ENCODE measurements around the gene TRAPPC1. TPM values are rescaled to one million over a fixed set of nuclear protein-coding genes. Genes with fewer than 3 reads are reported as not detected.
"Not testable (repeated sequence)": the region's sequence is repeated elsewhere in the genome, so short reads cannot be mapped to it uniquely, and the experiment has no call there.

Gene TRAPPC1
- total and polyA plus RNA-seq, 8 donors = 20.2 to 148 (median 75.0) TPM

- H3K27ac ChIP-seq = peak overlapping the region in 1 of 5 donors; percentile 54
Observed at GRCh38 chr17:7955414-7956227, 23.9 kb upstream of the TRAPPC1 start.

GRCh38 chr17:7953266-7953665, 21.5 kb upstream of the TRAPPC1 start:
- peaks cover 0 to 22% (median 8%) of the 10 kb centered on the region in 4 donors for H3K4me1 ChIP-seq
- H3K27ac ChIP-seq; H3K9me3 ChIP-seq; DNase-seq; H3K4me3 ChIP-seq; intact Hi-C loops (cut with DNase I; ENCODE audit: low total_unique reads); H3K27me3 ChIP-seq: not testable (repeated sequence)
- whole genome bisulfite sequencing, 5 donors = 89 to 96% (median 91%) methylated on average over 13 of the region's 13 CpGs
- peaks cover 9 to 20% (median 18%) of the 10 kb centered on the region in 4 donors for H3K36me3 ChIP-seq

More at GRCh38 chr17:7955414-7956227, 23.9 kb upstream of the TRAPPC1 start:
- intact Hi-C loops (cut with DNase I; ENCODE audit: low total_unique reads) = no loop called here
- H3K9me3 ChIP-seq = no peaks in the 10 kb centered on the region
- H3K4me3 ChIP-seq = no peak overlapping the region
- 69 to 77% (median 71%) methylated on average over 13 of the region's 13 CpGs for WGBS, 5 donors
- peaks cover 0 to 8% (median 2%) of the 10 kb centered on the region in 3 donors for H3K27me3 ChIP-seq
- no peaks in the 10 kb centered on the region for H3K36me3 ChIP-seq
- H3K4me1 ChIP-seq = peaks cover 0 to 22% (median 8%) of the 10 kb centered on the region in 4 donors
- no peak for DNase-seq
- no peak for TF ChIP-seq POLR2A (IDR thresholded peaks at IDR 0.05)
- peak in 1 of 3 donors; percentile 15 for TF ChIP-seq POLR2AphosphoS5 (IDR thresholded peaks at IDR 0.05)

- H3K36me3 ChIP-seq = peaks cover 23 to 40% (median 38%) of the 10 kb centered on the region in 4 donors
- H3K27ac ChIP-seq = peak overlapping the region in 2 of 5 donors; percentile 39 to 78
- intact Hi-C loops (cut with DNase I; ENCODE audit: low total_unique reads) = no loop called here
- 57 to 66% (median 59%) methylated on average over 5 of the region's 5 CpGs for WGBS, 5 donors
- no peaks in the 10 kb centered on the region for H3K27me3 ChIP-seq
- TF ChIP-seq POLR2AphosphoS5 (IDR thresholded peaks at IDR 0.05) (no peak), CTCF (IDR thresholded peaks at IDR 0.05) (no peak), EP300 (IDR thresholded peaks at IDR 0.05) (no peak)
- peaks cover 0 to 17% (median 6%) of the 10 kb centered on the region in 4 donors for H3K4me1 ChIP-seq
- H3K4me3 ChIP-seq = no peak overlapping the region
- H3K9me3 ChIP-seq = no peaks in the 10 kb centered on the region
- no peak for DNase-seq
Observed at GRCh38 chr17:7951143-7951792, 19.5 kb upstream of the TRAPPC1 start.

GRCh38 chr17:7950578-7950977, 18.8 kb upstream of the TRAPPC1 start:
- H3K4me3 ChIP-seq = no peak overlapping the region
- TF ChIP-seq POLR2A (IDR thresholded peaks at IDR 0.05) = no peak
- no peak for TF ChIP-seq POLR2AphosphoS5 (IDR thresholded peaks at IDR 0.05)
- TF ChIP-seq CTCF (IDR thresholded peaks at IDR 0.05) = no peak
- TF ChIP-seq EP300 (IDR thresholded peaks at IDR 0.05) = no peak
- peak overlapping the region in 1 of 5 donors; percentile 78 for H3K27ac ChIP-seq
- H3K27me3 ChIP-seq = no peaks in the 10 kb centered on the region
- H3K36me3 ChIP-seq = peaks cover 30 to 47% (median 45%) of the 10 kb centered on the region in 4 donors
- intact Hi-C loops (cut with DNase I; ENCODE audit: low total_unique reads) = no loop called here
- H3K4me1 ChIP-seq = peaks cover 0 to 11% (median 4%) of the 10 kb centered on the region in 4 donors
- no peak for DNase-seq
- no peaks in the 10 kb centered on the region for H3K9me3 ChIP-seq
- WGBS, 5 donors = 61 to 100% (median 77%) methylated on average over 3 of the region's 3 CpGs

- Histone ChIP-seq H3K27me3 (no peaks in the 10 kb centered on the region), H3K36me3 (peaks cover 53 to 74% (median 73%) of the 10 kb centered on the region in 4 donors), H3K27ac (no peak overlapping the region), H3K4me3 (no peak overlapping the region), H3K9me3 (no peaks in the 10 kb centered on the region), H3K4me1 (peaks cover 0 to 11% (median 4%) of the 10 kb centered on the region in 4 donors)
- no peak for DNase-seq
- intact Hi-C loops (cut with DNase I; ENCODE audit: low total_unique reads) = no loop called here
- 83 to 90% (median 90%) methylated on average over 5 of the region's 5 CpGs for WGBS, 5 donors
- TF ChIP-seq POLR2A (IDR thresholded peaks at IDR 0.05) (no peak), EP300 (IDR thresholded peaks at IDR 0.05) (no peak)
Observed at GRCh38 chr17:7947651-7948050, 15.9 kb upstream of the TRAPPC1 start.

All from stomach (tissue), 9 donors.